ENCODE results near the gene CTSH.
"Not testable (repeated sequence)": the region's sequence is repeated elsewhere in the genome, so short reads cannot be mapped to it uniquely, and the experiment has no call there.

CTSH gene

GRCh38 chr15:78879517-78880241 is 65.2 kb downstream of the CTSH start:
- DNase-seq = no peak

GRCh38 chr15:78878356-78878755 is 66.5 kb downstream of the CTSH start:
- no peak for DNase-seq

DNA sequence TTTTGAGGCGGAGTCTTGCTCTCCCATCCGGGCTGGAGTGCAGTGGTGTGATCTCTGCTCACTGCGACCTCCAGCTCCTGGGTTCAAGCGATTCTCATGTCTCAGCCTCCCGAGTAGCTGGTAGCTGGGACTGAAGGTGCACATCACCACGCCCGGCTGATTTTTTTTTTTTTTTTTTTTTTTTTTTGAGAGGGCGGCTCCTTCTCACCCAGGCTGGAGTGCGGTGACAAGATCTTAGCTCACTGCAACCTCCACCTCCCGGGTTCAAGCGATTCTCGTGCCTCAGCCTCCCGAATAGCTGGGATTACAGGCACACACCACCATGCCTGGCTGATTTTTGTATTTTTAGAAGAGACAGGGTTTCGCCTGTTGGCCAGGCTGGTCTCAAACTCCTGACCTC is 67.9 kb downstream of the CTSH start:
- DNase-seq = not testable (repeated sequence)

GRCh38 chr15:78875107-78875914 is 69.5 kb downstream of the CTSH start:
- no peak for DNase-seq

DNA sequence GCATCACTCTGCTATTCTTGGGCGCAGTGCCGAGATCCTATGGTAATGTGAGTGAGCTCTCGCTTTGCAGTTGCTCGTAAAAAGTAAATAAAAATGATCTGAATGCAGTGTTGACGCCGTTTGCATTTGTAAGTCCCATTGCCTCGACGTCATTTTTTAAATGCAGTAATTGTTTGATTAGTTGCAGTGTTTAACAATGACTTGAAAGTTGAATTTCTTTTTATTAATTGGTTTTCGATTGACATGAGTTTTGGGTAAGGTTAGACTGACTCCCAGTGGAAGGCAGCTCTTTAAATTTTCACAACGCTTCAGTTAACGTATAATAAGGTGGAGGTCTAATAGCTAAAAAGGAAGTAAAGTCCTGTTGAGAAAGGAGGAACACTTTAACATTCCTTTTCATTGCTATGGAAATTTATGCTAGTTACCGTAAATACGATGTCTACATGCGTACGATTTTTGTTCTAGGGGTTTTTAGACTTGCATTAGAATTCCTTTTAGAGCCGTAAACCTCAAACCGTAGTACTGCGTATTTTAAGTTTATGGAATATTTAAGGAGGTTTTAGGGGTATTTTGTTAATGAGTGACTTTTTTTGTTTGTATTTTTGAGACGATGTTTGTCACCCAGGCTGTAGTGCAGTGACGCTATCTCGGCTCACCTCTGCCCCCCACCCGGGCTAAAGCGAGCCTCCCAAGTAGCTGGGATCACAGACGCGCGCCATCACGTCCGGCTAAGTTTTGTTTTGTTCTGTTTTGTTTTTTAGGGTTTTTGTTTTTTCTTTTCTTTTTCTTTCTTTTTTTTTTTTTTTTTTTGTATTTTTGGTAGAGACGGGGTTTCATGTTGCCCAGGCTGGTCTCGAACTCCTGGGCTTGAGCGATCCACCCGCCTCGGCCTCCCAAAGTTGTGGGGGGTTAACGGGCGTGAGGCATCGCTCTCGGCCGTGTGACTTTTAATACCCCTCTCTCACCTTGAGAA is 70.8 kb downstream of the CTSH start:
- DNase-seq = peak; percentile 70

DNA sequence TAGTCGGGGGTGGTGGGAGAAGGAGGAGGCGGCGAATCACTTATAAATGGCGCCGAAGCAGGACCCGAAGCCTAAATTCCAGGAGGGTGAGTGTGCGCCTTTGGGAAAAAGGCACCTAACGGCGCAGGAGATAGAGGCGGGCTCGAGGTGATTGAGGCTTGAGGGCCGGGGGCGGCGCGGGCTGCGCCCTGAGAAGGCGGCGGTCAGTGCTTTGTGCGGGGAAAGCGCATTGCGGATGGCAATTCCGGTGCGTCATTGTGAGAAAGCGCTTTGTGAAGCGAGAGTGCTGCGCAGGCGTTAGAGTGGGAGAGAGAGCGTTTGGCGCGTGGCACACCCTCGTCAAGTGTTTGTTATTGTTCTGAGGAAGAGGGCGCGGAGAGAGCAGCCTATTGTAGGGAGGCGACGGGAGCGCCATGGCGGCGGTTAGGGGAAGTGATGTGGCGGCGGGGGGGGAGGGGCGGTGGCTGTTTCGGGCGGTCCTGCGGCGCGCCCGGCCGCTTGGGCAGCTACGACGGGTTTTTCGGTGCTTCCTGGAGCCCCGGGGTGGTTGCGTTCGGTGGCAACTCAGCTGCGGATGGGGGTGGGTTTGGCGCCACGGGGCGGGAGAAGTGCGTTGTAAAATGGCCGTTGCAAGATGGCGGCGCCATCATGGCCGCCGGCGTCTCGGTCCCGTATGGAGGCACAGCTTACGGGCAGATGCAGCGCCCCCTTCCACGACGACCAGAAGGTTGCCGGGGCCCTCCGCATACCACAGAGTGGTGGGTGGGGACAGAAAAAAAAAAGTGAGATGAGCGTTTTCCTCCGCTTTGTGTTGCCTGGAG is 71.7 kb downstream of the CTSH start:
- peak; percentile 92 for DNase-seq

GRCh38 chr15:78872155-78872971 is 72.5 kb downstream of the CTSH start, which contains the start of gene MORF4L1:
MORF4L1 (plus strand) TSS chr15:78872890; CDS start chr15:78873018, 128 bp downstream.
- peak; percentile 98 for DNase-seq

DNA sequence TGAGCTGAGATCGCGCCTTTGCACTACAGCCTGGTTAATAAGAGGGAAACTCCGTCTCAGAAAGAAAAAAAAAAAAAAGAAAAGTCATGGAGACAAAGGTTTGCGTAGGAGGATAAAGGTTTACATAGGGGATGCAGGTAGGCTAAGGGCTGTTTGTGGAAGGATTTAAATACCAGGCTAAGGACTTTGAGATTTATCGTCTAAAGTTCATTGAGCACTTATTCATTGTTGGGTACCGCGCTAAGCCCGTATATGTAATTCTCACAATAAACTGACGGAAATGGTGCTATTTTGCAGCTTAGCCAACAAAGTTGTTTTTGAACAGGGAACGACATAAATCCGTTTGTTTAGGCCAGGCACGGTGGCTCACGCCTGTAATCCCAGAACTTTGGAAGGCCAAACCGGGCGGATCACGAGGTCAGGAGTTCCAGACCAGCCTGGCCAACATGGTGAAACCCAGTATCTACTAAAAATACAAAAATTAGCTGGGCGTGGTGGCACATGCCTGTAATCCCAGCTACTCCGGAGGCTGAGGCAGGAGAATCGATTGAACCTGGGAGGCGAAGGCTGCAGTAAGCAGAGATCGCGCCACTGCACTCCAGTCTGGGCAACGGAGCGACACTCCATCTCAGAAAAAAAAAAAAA is 73.2 kb downstream of the CTSH start:
- not testable (repeated sequence) for DNase-seq

All from CD4-positive, alpha-beta T cell treated with Interleukin-15 for 1 hour (primary cell).